GM12801 (cell line): ENCODE measurements around the gene RBM20.

ENCODE experiments used
- CTCF ChIP-seq: IDR thresholded peaks from one replicate; pipeline ENCODE4 v1.5.1; 2011; ENCODE audit warnings: control low read depth; ENCODE audit not compliant: insufficient read length; ENCODE audit errors: extremely low read depth

Gene RBM20

GRCh38 chr10:110681023-110681681 is 37.0 kb downstream of the RBM20 start:
- no peak for TF ChIP-seq CTCF

- TF ChIP-seq CTCF: no peak
These were observed 38.2 kb downstream of the RBM20 start for GRCh38 chr10:110682348-110682747.

GRCh38 chr10:110684800-110685446 is 40.8 kb downstream of the RBM20 start:
- TF ChIP-seq CTCF: no peak

GRCh38 chr10:110686047-110686446 is 41.9 kb downstream of the RBM20 start:
- no peak for TF ChIP-seq CTCF

DNA sequence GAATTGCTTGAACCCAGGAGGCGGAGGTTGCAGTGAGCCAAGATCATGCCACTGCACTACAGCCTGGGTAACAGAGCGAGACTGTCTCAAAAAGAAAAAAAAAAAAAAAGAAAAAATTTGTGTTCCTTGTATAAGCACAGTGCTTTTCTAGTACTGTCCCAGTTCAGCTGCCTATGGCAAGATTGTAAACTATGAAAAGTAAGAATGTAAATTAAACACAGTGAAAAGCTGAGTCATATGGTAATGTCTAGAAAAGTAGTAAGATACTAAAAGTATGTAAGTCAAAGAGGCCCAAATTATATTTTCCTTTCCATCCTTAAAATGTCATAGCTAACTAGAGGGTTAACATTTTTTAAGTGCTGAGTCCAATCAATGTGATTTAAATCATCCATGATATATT is 42.8 kb downstream of the RBM20 start:
- TF ChIP-seq CTCF: no peak

- TF ChIP-seq CTCF: no peak
These were observed 43.3 kb downstream of the RBM20 start for GRCh38 chr10:110687400-110687799.

GRCh38 chr10:110691139-110691538 is 47.0 kb downstream of the RBM20 start:
- TF ChIP-seq CTCF: no peak
